Right kidney (tissue), 9 donors: Measurements from ENCODE around the gene OR2Y1.
"Not testable (repeated sequence)": the region's sequence is repeated elsewhere in the genome, so short reads cannot be mapped to it uniquely, and the experiment has no call there.

Experiments used
- DNase-seq: peaks from one replicate; pipeline ENCODE4 v3.0.0-alpha.2; 2016
- long read RNA-seq, 8 donors: transcript quantifications; one replicate each; lab custom pipeline, GENCODE V29; 2026

Gene OR2Y1
- long read RNA-seq, donor 1 = 0 reads
- long read RNA-seq, donor 2 = 0 reads
- long read RNA-seq, donor 3 = 0 reads
- long read RNA-seq, donor 4 = 0 reads
- long read RNA-seq, donor 5 = 0 reads
- long read RNA-seq, donor 6 = 0 reads
- long read RNA-seq, donor 7 = 0 reads
- long read RNA-seq, donor 8 = 0 reads

GRCh38 chr5:180739958-180740357, at the start of gene OR2Y1:
TSS of gene OR2Y1 (minus strand) at chr5:180740058. CDS start at chr5:180740058, 0 bp downstream.
- no peak for DNase-seq

- DNase-seq = not testable (repeated sequence)
Measured at GRCh38 chr5:180788651-180789410, 49.0 kb upstream of the OR2Y1 start.

GRCh38 chr5:180787711-180788431, 48.0 kb upstream of the OR2Y1 start:
- no peak for DNase-seq

- DNase-seq = peak; percentile 37
Measured at GRCh38 chr5:180786531-180787398, 46.9 kb upstream of the OR2Y1 start.

GRCh38 chr5:180785794-180786221, 46.0 kb upstream of the OR2Y1 start:
- DNase-seq = peak; percentile 45

GRCh38 chr5:180785121-180785781, 45.4 kb upstream of the OR2Y1 start:
- no peak for DNase-seq

GRCh38 chr5:180784497-180785097, 44.7 kb upstream of the OR2Y1 start:
- DNase-seq = no peak

GRCh38 chr5:180783340-180784052, 43.6 kb upstream of the OR2Y1 start:
- DNase-seq = no peak

- no peak for DNase-seq
Measured at GRCh38 chr5:180782748-180783147, 42.9 kb upstream of the OR2Y1 start.

- not testable (repeated sequence) for DNase-seq
Measured at GRCh38 chr5:180781900-180782326, 42.1 kb upstream of the OR2Y1 start.

GRCh38 chr5:180779985-180780610, 40.2 kb upstream of the OR2Y1 start:
- no peak for DNase-seq

GRCh38 chr5:180777475-180777874, 37.6 kb upstream of the OR2Y1 start:
- no peak for DNase-seq

- DNase-seq = no peak
Measured at GRCh38 chr5:180776376-180776775, 36.5 kb upstream of the OR2Y1 start.

GRCh38 chr5:180775624-180776023, 35.8 kb upstream of the OR2Y1 start:
- DNase-seq = no peak

- no peak for DNase-seq
Measured at GRCh38 chr5:180771839-180772238, 32.0 kb upstream of the OR2Y1 start.

- DNase-seq = no peak
Measured at GRCh38 chr5:180769821-180770220, 30.0 kb upstream of the OR2Y1 start.

GRCh38 chr5:180755601-180756000, 15.7 kb upstream of the OR2Y1 start:
- no peak for DNase-seq

GRCh38 chr5:180744253-180744652, 4.4 kb upstream of the OR2Y1 start:
- DNase-seq = no peak

GRCh38 chr5:180742727-180743126, 2.9 kb upstream of the OR2Y1 start:
- no peak for DNase-seq

- DNase-seq = not testable (repeated sequence)
Measured at GRCh38 chr5:180740953-180741352, 1.1 kb upstream of the OR2Y1 start.
